ENCODE data around the gene TEX53.

TEX53 gene
- 0 reads per million in 2 donors for total RNA-seq

DNA sequence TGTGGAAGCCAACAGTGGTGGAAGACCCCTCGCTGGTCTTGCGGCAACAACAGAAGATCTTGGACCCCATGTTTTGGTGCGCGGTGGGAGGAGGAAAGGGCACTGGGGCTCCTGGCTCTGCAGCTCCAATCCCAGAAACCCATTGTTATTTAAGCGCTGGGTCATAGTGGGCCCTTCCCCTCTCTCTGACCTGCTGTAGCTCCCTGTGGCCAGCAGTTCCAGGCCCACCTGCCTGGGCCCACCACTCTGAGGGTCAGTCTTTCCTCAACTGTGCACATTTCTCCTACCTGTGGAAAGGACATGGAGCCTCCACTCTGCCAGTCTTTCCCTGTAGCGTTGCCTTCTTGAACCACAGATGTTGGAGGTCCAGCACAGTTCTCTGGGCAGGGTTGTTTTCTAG is at the start of gene TEX53:
Gene TEX53 (minus strand): TSS at position 101 of the 400 bp plus-strand sequence. CDS start 31 bp downstream, at position 70.
- no peak for DNase-seq

DNA sequence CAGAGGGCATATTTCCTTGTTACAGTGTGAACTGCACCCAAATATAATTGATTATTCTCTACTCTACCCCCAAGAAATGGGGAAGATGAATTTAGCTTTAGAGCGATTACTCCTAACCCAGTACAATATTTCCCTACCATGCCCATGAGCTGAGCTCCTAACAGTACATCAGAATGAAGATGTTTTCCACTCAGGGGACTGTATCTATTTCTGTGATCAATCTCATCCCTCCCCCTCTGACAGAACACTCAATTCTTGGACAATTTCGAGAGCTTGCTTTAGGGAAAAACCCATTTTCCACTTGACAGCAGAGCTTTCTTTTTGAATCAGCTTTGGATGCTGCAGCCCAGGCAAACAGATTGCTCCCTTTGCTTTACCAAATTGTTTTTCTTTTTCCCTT is 49.1 kb upstream of the TEX53 start:
- no peak for DNase-seq

DNA sequence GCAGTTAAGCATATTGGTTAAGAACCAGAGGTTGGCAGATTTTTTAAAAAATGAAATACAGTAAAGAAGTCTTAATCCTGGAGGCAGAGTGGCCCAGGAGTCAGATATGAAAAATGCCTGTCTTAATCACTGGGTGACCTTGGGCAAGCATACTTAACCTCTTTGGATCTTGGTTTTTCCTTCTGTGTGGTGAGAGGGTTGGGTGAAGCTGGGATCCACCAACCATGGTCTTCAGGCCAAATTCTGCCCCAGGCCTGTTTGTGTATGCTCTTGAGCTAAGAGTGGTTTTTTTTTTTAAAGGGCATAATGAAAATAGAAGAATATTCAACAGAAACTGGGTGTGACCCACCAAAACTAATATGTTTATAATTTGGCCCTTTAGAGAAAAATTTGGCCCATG is 44.4 kb upstream of the TEX53 start:
- no peak for DNase-seq

DNA sequence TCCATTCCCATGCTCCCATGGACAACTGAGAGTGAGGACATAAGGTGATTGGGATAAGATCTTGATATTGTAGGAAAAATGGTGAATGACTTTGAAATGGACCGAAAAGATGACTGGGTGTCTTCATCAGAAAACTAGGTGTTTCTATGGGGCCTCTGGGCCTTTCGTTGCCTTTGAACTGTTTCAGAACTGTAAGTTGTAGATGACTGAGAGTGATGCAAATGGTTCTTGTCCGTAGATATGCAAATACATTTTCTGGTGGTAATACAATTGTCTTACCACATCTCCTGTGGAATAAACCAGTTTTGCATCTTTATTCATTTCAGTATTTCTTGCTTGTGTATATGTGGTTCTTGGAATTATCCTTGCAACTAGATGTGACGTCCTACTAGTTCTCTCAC is 40.3 kb upstream of the TEX53 start:
- DNase-seq = peak in 1 of 5 experiments; percentile 81

DNA sequence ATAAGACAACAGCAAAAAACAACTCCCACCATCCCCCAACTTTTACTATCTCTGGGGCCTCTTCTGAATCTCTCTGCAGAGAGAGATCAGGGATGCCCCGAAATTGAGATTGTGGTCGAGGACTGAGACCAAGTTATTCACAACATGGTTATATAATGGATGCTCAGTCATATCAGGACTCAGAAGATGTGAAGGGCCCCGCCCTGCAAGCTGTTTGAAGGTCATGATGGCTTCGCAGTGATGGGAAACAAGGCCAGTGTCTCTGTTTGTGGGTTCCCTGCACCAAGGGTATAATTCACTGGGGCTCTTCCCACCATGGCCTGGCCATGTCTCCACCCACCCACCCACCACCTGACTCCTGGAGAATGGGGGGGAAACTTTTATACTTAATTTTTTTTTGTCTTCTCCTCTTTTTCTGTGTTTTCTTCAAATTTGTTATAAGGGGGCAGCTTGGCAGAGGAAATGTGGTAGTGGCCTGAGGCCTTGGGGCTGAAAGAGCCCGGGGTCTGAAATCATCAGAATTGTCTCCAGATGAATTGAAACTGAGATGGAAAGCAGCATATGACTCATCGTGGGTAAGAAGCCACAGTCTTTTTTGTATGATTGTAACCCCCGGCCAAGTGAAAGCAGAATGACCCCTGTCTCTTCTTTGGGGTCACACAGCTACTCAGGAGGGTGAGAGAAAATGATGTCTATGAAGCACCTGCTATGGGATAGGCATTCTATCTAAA is 39.4 kb upstream of the TEX53 start:
- DNase-seq = peak in 3 of 5 experiments; percentile 7 to 97 (median 56)

DNA sequence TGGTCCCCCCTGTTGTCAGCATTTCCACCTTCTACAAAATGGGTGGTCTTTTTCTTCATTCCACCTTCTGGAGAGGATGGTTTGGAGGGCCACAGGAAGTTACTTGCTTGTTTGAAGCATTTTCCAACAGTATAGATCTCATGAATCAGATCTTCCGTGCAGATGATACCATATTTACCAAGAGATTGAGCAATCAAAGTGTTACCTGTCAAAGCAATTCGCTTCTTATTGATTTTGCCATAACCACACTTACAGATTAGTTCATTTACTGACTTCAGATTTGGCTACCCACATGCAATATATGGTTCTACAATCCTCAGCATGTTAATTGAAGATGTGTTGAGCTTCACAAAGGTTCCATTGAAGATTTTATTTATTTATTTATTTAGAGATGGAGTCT is 38.3 kb upstream of the TEX53 start:
- DNase-seq = peak in 1 of 5 experiments; percentile 39

DNA sequence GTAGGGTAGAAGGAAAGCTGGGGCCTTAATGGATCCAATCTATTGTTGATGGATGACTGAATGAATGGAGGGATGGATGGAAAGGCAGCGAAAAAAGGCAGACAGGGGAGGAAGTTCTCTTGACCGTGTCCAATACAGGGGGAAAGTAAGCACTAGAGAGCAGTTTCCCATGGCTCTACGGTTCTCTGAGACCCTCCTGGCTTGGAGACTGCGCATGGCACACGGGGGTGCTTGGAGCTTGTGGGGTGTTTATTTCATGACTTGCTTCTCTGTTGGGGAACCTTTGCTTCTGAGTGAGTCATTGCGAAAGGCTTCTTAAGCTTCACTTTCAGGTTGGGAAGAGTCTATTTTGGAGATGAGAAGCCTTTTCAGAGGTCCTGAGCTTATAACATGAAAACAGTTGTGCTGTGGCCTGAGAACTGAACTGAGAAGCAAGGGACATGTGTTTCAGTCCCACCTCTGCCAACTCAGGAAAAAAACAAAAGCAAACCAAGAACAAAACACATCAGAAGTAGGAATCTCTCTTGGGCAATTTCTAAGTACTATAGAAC is 37.2 kb upstream of the TEX53 start:
- DNase-seq = peak in 1 of 5 experiments; percentile 83

DNA sequence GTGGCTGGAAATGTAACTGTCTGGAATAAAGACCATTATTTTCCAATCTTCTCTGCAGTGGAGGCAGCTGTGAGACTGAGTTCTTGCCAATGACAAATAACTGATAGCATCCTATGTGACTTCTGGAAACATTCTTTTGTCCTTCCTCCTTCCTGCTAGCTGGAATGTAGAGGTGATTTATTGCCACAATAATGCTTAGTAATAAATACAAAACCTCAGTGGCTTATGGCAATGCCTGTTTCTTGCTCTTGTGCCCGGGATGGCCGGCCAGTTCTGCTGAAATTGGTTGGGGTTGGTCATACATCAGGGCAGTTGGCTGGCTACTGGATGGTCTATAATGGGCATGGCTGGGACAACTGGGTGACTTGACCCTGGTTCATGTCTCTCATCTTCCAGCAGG is 36.5 kb upstream of the TEX53 start:
- no peak for DNase-seq

DNA sequence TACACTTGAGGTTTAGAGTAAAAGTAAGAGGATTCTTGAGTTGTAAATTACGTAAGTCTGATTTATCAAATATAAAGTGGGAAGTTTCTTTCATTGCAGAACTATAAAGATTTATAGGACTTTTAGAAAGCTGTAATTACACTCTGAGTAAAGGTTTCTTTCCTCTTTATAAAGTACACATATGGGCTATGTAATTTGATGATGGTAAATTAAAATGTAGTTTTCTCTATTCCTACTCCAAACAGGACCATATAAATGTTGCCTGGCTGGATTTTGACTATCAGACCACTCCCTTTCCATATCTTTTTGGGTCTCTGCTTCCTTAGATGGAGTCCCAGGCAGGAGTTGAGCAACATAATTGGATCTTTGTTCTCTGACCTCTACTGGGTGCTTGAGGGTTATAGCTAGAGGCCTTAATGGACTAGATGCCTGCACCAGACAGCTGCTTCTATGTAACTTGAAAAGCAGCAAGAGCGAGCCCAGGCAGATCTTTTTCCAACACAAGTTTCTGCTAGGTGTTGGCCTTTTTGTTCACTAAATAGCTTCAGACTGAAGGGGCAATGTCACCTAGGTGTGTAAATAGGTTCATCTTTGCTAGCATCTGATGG is 35.7 kb upstream of the TEX53 start:
- DNase-seq = no peak

DNA sequence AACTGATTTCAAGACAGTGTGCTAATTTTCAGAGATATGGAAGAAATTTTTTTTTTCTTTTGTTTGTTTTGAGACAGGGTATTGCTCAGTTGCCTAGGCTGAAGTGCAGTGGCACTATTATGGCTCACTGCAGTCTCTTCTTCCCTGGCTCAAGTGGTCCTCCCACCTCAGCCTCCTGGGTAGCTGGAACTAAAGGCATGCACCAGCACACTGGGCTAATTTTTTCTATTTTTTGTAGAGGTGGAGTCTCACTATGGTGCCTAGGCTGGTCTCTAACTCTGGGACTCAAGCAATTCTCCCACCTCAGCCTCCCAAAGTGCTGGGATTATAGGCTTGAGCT is 34.3 kb upstream of the TEX53 start:
- DNase-seq = no peak

DNA sequence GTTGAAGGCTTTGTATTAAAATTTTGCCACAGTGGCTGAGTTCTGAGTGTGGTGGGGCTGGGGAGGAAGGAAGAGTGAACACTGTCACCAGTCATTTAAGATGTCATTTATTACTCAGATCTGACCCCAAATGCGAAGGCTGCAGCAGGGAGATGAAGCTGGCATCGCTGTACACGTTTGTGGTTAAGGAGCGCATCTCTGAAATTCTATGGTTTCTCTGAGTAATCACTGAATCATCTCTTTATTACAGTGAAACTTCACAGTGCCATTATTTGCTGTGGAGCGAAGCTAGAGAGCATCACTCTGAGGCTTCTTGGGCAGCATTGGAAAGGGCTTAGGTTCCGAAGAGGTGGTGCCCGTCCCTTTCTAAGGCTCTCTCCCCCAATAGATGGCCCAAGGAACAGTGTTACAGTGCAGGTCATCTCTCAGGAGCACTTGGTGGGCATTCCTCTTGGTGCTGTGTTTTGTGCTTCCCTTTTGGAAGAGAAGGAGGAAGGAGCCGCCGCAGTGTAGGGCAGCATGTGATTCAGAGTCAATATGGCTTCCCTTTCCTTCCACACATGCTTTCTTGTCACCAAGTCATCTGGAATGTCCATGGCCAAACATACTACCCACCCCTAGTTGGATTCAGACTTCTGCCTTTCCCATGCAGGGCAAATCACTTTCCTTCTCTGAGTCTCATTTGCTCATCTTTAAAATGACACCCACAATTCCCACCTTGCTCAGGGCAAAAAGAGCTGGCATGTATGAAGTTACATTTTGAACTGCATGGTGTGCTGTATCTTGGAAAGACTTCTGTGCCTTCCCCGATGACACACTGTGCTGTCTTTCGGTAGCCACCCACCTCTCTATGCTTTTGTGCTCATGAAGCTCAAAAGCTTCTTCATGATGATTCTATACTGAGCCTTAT is 33.7 kb upstream of the TEX53 start:
- peak in 4 of 5 experiments; percentile 5 to 99 (median 64) for DNase-seq

DNA sequence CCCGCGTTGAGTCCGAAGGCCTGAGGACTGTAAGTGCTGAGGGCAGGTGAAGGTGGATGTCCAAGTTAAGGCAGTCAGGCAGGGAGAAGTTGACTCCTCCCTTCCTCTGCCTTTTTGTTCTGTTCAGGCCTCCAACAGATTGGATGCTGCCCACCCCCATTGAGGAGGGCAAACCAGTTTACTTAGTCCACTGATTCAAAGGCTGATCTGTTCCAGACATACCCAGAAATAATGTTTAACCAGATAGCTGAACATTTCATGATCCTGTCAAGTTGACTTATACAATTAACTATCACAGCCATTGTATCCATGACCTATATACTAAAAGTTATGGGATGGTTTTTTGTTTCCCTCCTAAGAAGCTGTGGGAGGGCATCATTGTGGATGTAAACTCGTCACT is 32.7 kb upstream of the TEX53 start:
- peak in 1 of 5 experiments; percentile 30 for DNase-seq

DNA sequence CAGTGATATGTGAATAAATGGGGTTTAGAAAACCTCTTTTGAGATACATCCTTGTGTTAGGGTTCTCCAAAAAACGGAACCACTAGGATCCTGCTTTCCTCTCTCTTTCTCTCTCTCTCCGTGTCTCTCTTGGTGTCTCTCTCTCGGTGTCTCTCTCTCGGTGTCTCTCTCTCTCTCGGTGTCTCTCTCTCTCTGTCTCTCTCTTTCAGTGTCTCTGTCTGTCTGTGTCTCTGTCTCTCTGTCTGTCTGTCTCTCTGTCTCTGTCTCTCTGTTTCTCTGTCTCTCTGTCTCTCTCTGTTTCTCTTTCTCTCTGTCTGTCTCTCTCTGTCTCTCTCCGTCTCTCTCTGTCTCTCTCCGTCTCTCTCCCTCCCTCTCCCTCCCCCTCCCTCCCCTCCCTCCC is 32.2 kb upstream of the TEX53 start:
- DNase-seq = no peak

DNA sequence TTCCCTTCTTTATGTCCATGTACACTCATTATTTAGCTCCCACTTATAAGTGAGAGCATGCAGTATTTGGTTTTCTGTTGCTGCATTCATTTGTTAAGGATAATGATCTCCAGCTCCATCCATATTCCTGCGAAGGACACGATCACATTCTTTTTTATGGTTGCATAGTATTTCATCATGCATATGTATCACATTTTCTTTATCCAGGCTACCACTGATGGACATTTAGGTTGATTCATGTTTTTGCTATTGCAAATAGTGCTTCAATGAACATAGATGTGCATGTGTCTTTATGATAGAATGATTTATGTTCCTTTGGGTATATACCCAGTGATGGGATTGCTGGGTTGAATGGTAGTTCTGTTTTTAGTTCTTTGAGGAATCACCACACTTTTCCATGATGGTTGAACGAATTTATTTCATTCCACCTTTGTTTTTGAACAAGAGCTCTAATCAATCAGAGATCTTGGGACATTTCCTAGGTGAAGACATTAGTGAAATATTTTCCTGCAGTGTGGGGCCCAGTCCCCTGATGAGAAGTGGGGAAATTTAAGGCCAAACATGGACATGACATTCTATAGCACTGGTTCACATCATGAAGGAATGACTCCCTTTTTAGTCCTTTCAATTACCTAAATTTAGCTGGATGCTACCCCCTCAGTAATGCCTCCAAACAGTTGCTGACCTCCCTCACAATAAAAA is 31.5 kb upstream of the TEX53 start:
- DNase-seq = no peak

DNA sequence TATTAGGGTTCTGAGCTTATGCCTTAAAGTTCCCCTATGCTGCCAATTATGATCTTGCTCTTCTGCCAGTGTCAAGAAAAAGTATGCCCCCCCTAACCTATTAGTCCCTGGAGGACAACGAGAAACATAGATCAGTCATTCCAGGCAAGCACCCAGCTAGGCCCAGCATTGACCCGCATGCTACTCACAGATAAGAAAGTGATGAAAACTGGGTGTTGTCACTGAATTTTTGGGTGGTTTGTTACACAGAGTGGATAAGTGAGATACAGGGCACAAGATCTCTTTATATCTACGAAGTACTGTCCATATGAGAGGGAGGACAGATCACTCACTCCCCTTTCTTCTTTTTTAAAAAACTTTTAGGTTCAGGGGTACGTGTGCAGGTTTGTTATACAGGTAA is 30.8 kb upstream of the TEX53 start:
- no peak for DNase-seq

DNA sequence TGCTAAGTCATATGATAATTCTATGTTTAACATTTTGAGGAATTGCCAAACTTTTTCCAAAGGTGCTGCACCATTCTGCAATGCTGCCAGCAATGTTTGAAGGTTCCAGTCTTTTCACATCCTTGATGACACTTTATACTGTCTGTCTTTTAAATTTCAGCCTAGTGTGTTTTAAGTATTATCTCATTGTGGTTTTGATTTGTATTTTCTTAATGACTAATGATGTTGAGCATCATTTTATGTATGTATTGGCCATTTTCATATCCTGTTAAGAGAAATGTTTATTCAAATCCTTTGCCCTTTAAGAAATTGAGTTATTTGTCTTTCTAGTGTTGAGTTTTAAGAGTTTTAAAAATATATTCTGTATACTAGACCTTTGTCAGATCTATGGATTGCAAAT is 29.4 kb upstream of the TEX53 start:
- DNase-seq = peak in 1 of 5 experiments; percentile 38

DNA sequence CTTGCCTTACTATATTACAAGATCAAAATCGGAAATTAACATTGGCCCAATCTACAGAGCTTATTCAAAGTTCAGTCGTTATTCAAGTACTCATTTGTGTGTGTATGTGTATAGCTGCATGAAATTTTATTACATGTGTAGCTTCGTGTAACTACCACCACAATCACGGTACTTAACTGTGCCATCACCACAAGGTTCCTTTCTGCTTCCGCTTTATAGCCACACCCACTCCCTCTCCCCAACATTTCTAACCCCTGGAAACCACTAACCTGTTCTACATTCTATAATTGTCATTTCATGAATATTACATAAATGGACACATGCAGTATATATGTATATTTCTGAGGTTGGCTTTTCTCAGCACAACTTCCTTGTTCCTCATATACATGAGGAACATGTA is 28.3 kb upstream of the TEX53 start:
- DNase-seq = peak in 2 of 5 experiments; percentile 28 to 81

DNA sequence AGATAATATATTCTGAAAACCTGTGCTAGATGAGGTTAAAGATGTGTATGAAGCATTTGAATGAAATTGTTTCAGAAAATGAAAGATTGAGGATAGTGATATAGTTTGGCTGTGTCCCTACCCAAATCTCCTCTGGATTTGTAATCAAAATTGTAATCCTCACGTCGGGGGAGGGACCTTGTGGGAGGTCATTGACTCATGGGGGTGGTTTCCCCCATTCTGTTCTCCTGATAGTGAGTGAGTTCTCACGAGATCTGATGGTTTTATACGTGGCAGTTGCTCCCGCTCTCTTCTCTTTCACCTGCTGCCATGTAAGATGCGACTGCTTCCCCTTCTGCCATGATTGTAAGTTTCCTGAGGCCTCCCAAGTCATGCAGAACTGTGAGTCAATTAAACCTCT is 26.4 kb upstream of the TEX53 start:
- peak in 2 of 5 experiments; percentile 24 to 30 for DNase-seq

DNA sequence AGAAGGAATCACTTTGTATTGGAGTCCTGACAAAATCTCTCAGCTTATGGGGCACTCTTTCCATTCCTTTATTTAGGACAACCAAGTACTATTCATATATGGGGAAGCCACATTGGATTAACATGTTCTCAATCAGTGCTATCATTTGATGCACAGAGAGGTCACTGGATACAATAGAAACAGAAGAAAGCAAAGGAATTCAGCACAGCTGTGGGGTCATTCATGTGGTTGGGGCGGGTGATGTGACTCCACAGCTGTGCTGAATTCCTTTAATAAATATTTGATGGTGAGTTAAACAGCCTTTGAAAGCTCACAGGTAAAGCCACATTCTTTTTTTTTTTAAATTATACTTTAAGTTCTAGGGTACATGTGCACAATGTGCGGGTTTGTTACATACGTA is 25.2 kb upstream of the TEX53 start:
- no peak for DNase-seq

DNA sequence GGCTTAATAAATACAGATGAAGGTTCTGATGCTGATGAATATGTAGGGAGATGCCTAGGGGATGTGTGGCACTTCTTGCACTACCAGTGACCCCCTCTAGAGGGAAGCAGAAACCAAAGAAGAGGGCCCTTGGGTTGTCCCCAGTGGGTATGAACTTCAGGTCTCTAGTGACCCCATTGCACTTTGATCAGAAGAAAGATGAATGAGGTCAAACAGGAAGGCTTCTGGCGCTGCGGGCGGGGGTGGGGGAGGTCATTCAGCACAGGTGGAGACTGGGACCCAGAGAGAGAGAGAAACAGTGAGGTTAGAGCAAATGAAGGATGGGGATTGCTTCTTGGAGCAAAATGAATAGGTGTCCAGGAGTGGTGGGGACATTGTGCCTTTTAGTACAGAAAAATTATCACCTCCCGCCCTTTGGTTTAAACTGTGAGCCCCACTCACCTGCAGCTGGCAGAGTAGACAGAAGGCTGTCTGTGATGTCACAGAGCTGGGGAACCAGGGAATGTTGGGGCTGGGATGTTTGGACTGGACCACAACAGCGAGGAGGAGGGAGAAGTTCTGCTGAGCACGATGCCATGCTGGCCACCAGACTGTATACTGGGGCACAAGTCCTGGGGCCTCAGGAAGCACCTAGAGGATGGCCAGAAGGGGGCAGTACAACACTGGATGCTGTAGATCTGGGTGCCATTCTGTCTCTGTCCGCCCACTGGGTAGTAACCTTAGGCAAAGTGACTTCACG is 24.2 kb upstream of the TEX53 start, which contains the start of gene TEX48:
Gene TEX48 (minus strand): TSS at position 599 of the 739 bp plus-strand sequence. CDS start 10,469 bp downstream, outside the sequence.
- DNase-seq = peak; percentile 13 to 91 (median 69)

DNA sequence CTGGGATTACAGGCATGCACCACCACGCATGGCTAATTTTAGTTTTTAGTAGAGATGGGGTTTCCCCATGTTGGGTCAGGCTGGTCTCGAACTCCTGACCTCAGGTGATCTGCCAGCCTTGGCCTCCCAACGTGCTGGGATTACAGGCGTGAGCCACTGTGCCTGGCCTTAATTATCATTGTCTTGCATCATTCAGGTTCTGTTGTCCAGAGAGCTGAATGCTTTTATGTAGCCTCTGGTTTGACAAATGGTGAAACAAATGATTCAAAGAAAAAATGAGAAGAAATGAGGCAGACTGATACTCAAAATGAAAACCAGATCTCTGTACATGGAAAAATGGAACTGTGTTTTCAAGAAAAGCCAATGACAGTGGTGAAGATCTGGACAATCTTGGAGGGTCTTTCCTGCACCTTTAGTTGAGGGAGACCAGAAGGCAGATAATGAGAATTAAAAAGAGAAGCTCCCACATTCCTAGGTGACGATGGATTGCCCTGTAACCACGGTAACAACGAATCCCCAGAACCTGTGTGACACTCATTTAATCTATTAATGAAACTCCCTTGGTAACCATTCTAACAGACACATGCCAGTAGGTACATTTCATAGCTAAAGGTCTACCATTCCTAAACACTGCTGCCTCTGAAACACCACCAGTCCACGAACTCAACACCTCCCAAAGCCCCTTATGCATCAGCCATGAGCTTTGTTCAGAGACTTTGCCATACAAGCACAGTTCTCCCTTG is 22.8 kb upstream of the TEX53 start:
- no peak for DNase-seq
